ENCODE measurements around the gene CCRL2. TPM values are rescaled to one million over a fixed set of nuclear protein-coding genes. Genes with fewer than 3 reads are reported as not detected.

The CCRL2 gene
- total and polyA plus RNA-seq, 9 of the 15 experiments (the other 6 are each of a cell fraction or from before 2014, with no cell fraction given): 3.4 to 5.7 (median 4.0) TPM

DNA sequence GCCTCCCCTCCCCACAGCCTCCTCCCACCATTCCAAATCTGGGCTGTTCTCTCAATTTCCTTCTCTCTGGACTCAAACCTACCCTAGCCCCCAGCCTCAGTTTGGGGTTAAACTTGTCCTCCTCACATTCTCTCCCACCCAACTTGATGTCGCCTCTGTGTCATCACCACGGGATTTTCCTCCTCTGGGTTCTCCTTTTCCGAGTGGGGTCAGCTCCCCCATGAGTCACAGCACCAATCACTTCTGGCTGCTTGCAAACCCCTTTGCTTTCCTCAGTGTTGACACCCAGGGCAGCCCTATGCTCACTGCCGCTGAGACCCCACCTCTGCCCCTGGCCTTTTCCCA is 644 bp upstream of the CCRL2 start:
- peak overlapping the region; percentile 53 to 66; a peak in 3 of 4 replicates for H3K9ac ChIP-seq (ENCODE audit: insufficient read depth in 1 of 2, low read depth in 2 of 2, low read length in 2 of 2)
- in situ Hi-C loops (cut with MboI): loop anchor here (25.0 kb wide), 1 partner anchor 1369 kb away; the partner anchor contains the start of gene CLEC3B
- DNase-seq (ENCODE audit: extremely low read depth in 1 of 4, low spot score in 3 of 4): peak; percentile 26 to 48 (median 44)
- H3K9me3 ChIP-seq (replicated peaks; ENCODE audit: control insufficient read depth, insufficient read depth, low read depth, low read length): no peaks in the 10 kb centered on the region
- peak overlapping the region; percentile 84 for H3K4me2 ChIP-seq (ENCODE audit: insufficient read depth, low read length)
- H3K9me1 ChIP-seq (ENCODE audit: control insufficient read depth, insufficient read depth, low read length): no peaks in the 10 kb centered on the region
- FAIRE-seq: no peak
- peak overlapping the region; percentile 96 for H2AFZ ChIP-seq (ENCODE audit: low read depth, low read length)
- H3K27ac ChIP-seq (ENCODE audit: extremely low read depth, low read depth, low read length): peak overlapping the region; percentile 88
- 24% methylated on average over 4 of the region's 4 CpGs for WGBS (ENCODE audit: insufficient coverage, low coverage, missing lambda C conversion rate)
- H4K20me1 ChIP-seq (replicated peaks; ENCODE audit: control insufficient read depth, insufficient read depth, low read length): no peaks in the 10 kb centered on the region
- no peaks in the 10 kb centered on the region for H3K27me3 ChIP-seq (ENCODE audit: control insufficient read depth in 2 of 2, insufficient read depth in 2 of 2, low read length in 2 of 2)
- peak; percentile 5; the same call in 2 of the 3 replicates for ATAC-seq
- BruUV-seq (replicated peaks): TSS peak; percentile 79
- peaks cover 25 to 39% of the 10 kb centered on the region in 2 experiments for H3K4me1 ChIP-seq (replicated peaks in 1 of 2; ENCODE audit: control insufficient read depth in 2 of 2, insufficient read depth in 2 of 2, low read length in 2 of 2)
- intact Hi-C loops (cut with micrococcal nuclease): no loop called here
- ChIA-PET POLR2A (no interaction called here), CTCF (ENCODE audit: low intra/inter-chr PET ratio) (no interaction called here)
- no peaks in the 10 kb centered on the region for H3K36me3 ChIP-seq (ENCODE audit: control insufficient read depth, insufficient read depth, low read length)
- H3K4me3 ChIP-seq: peak overlapping the region; percentile 35; the same call in 1 of the 2 replicates
- H3K79me2 ChIP-seq (ENCODE audit: control insufficient read depth, insufficient read depth, low read length): peaks cover 2% of the 10 kb centered on the region; the same call in 1 of the 3 replicates
- TF ChIP-seq ZNF12 (CRISPR knock-in tag; IDR thresholded peaks at IDR 0.05): no peak
- TF ChIP-seq FOXA1 (IDR thresholded peaks at IDR 0.05; ENCODE audit: borderline replicate concordance): no peak
- no peak for TF ChIP-seq CBX5 (IDR thresholded peaks at IDR 0.05; ENCODE audit: borderline replicate concordance, low read depth)
- TF ChIP-seq, protein P1, sequence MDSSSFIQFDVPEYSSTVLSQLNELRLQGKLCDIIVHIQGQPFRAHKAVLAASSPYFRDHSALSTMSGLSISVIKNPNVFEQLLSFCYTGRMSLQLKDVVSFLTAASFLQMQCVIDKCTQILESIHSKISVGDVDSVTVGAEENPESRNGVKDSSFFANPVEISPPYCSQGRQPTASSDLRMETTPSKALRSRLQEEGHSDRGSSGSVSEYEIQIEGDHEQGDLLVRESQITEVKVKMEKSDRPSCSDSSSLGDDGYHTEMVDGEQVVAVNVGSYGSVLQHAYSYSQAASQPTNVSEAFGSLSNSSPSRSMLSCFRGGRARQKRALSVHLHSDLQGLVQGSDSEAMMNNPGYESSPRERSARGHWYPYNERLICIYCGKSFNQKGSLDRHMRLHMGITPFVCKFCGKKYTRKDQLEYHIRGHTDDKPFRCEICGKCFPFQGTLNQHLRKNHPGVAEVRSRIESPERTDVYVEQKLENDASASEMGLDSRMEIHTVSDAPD (CRISPR knock-in tag; IDR thresholded peaks at IDR 0.05): no peak
- no peak for TF ChIP-seq CXXC5 (CRISPR knock-in tag; IDR thresholded peaks at IDR 0.05)
- TF ChIP-seq, protein P2, sequence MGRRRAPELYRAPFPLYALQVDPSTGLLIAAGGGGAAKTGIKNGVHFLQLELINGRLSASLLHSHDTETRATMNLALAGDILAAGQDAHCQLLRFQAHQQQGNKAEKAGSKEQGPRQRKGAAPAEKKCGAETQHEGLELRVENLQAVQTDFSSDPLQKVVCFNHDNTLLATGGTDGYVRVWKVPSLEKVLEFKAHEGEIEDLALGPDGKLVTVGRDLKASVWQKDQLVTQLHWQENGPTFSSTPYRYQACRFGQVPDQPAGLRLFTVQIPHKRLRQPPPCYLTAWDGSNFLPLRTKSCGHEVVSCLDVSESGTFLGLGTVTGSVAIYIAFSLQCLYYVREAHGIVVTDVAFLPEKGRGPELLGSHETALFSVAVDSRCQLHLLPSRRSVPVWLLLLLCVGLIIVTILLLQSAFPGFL (CRISPR knock-in tag; IDR thresholded peaks at IDR 0.05): no peak
- no peak for TF ChIP-seq BCOR (IDR thresholded peaks at IDR 0.05)
- TF ChIP-seq TBL1XR1 (IDR thresholded peaks at IDR 0.05; ENCODE audit: low read length in 2 of 2): no peak
- no peak for TF ChIP-seq RBFOX2 (IDR thresholded peaks at IDR 0.05; ENCODE audit: low read depth, low read length)
- TF ChIP-seq, protein P3, sequence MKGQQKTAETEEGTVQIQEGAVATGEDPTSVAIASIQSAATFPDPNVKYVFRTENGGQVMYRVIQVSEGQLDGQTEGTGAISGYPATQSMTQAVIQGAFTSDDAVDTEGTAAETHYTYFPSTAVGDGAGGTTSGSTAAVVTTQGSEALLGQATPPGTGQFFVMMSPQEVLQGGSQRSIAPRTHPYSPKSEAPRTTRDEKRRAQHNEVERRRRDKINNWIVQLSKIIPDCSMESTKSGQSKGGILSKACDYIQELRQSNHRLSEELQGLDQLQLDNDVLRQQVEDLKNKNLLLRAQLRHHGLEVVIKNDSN (CRISPR knock-in tag; IDR thresholded peaks at IDR 0.05): no peak
- no peak for TF ChIP-seq DACH1 (IDR thresholded peaks at IDR 0.05; ENCODE audit: partially characterized antibody)
- TF ChIP-seq, protein P4, sequence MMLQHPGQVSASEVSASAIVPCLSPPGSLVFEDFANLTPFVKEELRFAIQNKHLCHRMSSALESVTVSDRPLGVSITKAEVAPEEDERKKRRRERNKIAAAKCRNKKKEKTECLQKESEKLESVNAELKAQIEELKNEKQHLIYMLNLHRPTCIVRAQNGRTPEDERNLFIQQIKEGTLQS (IDR thresholded peaks at IDR 0.05): peak; percentile 64; the same call in 1 of the 2 replicates
- TF ChIP-seq, protein P4 (CRISPR knock-in tag; conservative IDR thresholded peaks at IDR 0.05): 0 out of 2 replicates have a peak, but pooled peaks have one; percentile 14
- no peak for TF ChIP-seq CAMTA2 (CRISPR knock-in tag; conservative IDR thresholded peaks at IDR 0.05)
- TF ChIP-seq, protein P5, sequence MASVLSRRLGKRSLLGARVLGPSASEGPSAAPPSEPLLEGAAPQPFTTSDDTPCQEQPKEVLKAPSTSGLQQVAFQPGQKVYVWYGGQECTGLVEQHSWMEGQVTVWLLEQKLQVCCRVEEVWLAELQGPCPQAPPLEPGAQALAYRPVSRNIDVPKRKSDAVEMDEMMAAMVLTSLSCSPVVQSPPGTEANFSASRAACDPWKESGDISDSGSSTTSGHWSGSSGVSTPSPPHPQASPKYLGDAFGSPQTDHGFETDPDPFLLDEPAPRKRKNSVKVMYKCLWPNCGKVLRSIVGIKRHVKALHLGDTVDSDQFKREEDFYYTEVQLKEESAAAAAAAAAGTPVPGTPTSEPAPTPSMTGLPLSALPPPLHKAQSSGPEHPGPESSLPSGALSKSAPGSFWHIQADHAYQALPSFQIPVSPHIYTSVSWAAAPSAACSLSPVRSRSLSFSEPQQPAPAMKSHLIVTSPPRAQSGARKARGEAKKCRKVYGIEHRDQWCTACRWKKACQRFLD (CRISPR knock-in tag; IDR thresholded peaks at IDR 0.05): 0 out of 2 replicates have a peak, but pooled peaks have one; percentile 77
- no peak for TF ChIP-seq BRF1 (IDR thresholded peaks at IDR 0.05; ENCODE audit: borderline replicate concordance, extremely low read depth, insufficient read length)
- no peak for TF ChIP-seq XRCC4 (IDR thresholded peaks at IDR 0.05; ENCODE audit: extremely low read depth, insufficient read depth, insufficient read length)
- TF ChIP-seq CSDE1 (IDR thresholded peaks at IDR 0.05): no peak
- TF ChIP-seq ILF3 (IDR thresholded peaks at IDR 0.05; ENCODE audit: borderline replicate concordance): no peak
